Islet of Langerhans (tissue), 1 donor: ENCODE measurements around the gene PLA2G2F.

Experiments used
- FAIRE-seq: peaks from one replicate; lab custom pipeline; 2011; peaks lifted over from hg19 to GRCh38; lab: Jason Lieb, UNC

PLA2G2F gene

GRCh38 chr1:20172033-20172590 is 33.0 kb downstream of the PLA2G2F start:
- FAIRE-seq: no peak

GRCh38 chr1:20174937-20175666 is 36.0 kb downstream of the PLA2G2F start:
- FAIRE-seq: no peak

- no peak for FAIRE-seq
These were observed 39.7 kb downstream of the PLA2G2F start for GRCh38 chr1:20178634-20179370.

GRCh38 chr1:20179371-20180128 is 40.4 kb downstream of the PLA2G2F start:
- FAIRE-seq: no peak

GRCh38 chr1:20180129-20180843 is 41.2 kb downstream of the PLA2G2F start:
- no peak for FAIRE-seq

- FAIRE-seq: no peak
These were observed 41.7 kb downstream of the PLA2G2F start for GRCh38 chr1:20180844-20181207.

- FAIRE-seq: no peak
These were observed 43.3 kb downstream of the PLA2G2F start for GRCh38 chr1:20182415-20182814.

- no peak for FAIRE-seq
These were observed 43.9 kb downstream of the PLA2G2F start for GRCh38 chr1:20183035-20183434.

- no peak for FAIRE-seq
These were observed 44.6 kb downstream of the PLA2G2F start for GRCh38 chr1:20183616-20184271.

- FAIRE-seq: no peak
These were observed 45.4 kb downstream of the PLA2G2F start for GRCh38 chr1:20184481-20184900.

- FAIRE-seq: no peak
These were observed 46.1 kb downstream of the PLA2G2F start for GRCh38 chr1:20184997-20185833.

- no peak for FAIRE-seq
These were observed 47.0 kb downstream of the PLA2G2F start, which contains the start of the genes PLA2G2C and UBXN10 for GRCh38 chr1:20185834-20186782. Gene PLA2G2C, minus strand, starts transcription at chr1:20186518. Its CDS starts 9,155 bp downstream, at chr1:20177363. Gene UBXN10, plus strand, starts transcription at chr1:20186096. Its CDS starts 4,466 bp downstream, at chr1:20190562.

GRCh38 chr1:20187103-20187812 is 48.1 kb downstream of the PLA2G2F start:
- no peak for FAIRE-seq

GRCh38 chr1:20187813-20188454 is 48.8 kb downstream of the PLA2G2F start:
- FAIRE-seq: no peak

- no peak for FAIRE-seq
These were observed 49.3 kb downstream of the PLA2G2F start for GRCh38 chr1:20188455-20188817.

GRCh38 chr1:20189664-20190063 is 50.5 kb downstream of the PLA2G2F start:
- no peak for FAIRE-seq

- FAIRE-seq: no peak
These were observed 51.4 kb downstream of the PLA2G2F start for GRCh38 chr1:20190256-20191160.
